ENCODE data around the gene PMFBP1. TPM values are rescaled to one million over a fixed set of nuclear protein-coding genes. Genes with fewer than 3 reads are reported as not detected.

The PMFBP1 gene
- total RNA-seq, 1 experiment from 2014 or later: 5.6 TPM

DNA sequence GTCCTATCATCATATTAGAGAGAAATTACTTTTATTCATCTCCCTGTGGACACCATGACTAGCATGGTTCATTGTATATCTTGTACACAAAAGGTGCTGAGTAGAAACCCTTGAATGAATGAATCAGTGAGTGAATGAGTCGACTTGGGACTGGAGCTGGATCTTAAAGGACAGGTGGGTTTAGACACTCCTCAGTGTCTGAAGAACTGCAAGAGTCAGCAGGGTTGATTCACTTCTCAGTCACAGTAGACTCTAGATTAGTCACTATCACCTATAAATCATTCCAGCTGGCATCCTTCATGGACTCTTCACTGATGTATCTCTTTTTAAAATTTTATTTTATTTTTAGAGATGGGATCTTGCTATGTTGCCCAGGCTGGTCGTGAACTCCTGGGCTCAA lies 30.1 kb upstream of the PMFBP1 start:
- Histone ChIP-seq H2AFZ (ENCODE audit: low read depth, low read length, poor library complexity, severe bottlenecking) (no peak overlapping the region), H4K20me1 (ENCODE audit: insufficient read depth) (no peaks in the 10 kb centered on the region), H3K4me3 (replicated peaks in 1 of 2; ENCODE audit: low read depth in 1 of 2, low read length in 2 of 2) (no peak overlapping the region), H3K4me2 (ENCODE audit: low read length) (no peak overlapping the region), H3K9me3 (ENCODE audit: control insufficient read depth in 1 of 2, insufficient read depth in 1 of 2, low read depth in 1 of 2, low read length in 2 of 2) (no peaks in the 10 kb centered on the region), H3K4me1 (ENCODE audit: control insufficient read depth in 1 of 2, insufficient read depth in 2 of 2, low read length in 2 of 2) (no peaks in the 10 kb centered on the region), H3K9me2 (ENCODE audit: insufficient read depth) (no peaks in the 10 kb centered on the region), H3K36me3 (ENCODE audit: control insufficient read depth in 1 of 2, insufficient read depth in 2 of 2, low read length in 2 of 2) (no peaks in the 10 kb centered on the region), H3K9ac (ENCODE audit: low read length) (no peak overlapping the region), H3K27ac (ENCODE audit: low read depth, low read length) (no peak overlapping the region), H3K79me2 (ENCODE audit: insufficient read depth, low read length) (no peaks in the 10 kb centered on the region), H3K27me3 (ENCODE audit: insufficient read depth, low read length) (no peaks in the 10 kb centered on the region)
- DNase-seq (ENCODE audit: low read depth, low spot score) (no peak), ATAC-seq (no peak)
- TF ChIP-seq, protein P1, sequence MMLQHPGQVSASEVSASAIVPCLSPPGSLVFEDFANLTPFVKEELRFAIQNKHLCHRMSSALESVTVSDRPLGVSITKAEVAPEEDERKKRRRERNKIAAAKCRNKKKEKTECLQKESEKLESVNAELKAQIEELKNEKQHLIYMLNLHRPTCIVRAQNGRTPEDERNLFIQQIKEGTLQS (IDR thresholded peaks at IDR 0.05): no peak
- no peak for TF ChIP-seq POLR2AphosphoS5 (IDR thresholded peaks at IDR 0.05; ENCODE audit: low read depth, low read length)
- TF ChIP-seq, protein P2, sequence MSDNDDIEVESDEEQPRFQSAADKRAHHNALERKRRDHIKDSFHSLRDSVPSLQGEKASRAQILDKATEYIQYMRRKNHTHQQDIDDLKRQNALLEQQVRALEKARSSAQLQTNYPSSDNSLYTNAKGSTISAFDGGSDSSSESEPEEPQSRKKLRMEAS (IDR thresholded peaks at IDR 0.05): no peak
- no peak for TF ChIP-seq FOSL1 (IDR thresholded peaks at IDR 0.05; ENCODE audit: low read depth)
- no peak for TF ChIP-seq ELF1 (IDR thresholded peaks at IDR 0.05; ENCODE audit: borderline replicate concordance, low read depth)
- TF ChIP-seq CBX3 (IDR thresholded peaks at IDR 0.05; ENCODE audit: low read depth): no peak
- TF ChIP-seq, protein P3, sequence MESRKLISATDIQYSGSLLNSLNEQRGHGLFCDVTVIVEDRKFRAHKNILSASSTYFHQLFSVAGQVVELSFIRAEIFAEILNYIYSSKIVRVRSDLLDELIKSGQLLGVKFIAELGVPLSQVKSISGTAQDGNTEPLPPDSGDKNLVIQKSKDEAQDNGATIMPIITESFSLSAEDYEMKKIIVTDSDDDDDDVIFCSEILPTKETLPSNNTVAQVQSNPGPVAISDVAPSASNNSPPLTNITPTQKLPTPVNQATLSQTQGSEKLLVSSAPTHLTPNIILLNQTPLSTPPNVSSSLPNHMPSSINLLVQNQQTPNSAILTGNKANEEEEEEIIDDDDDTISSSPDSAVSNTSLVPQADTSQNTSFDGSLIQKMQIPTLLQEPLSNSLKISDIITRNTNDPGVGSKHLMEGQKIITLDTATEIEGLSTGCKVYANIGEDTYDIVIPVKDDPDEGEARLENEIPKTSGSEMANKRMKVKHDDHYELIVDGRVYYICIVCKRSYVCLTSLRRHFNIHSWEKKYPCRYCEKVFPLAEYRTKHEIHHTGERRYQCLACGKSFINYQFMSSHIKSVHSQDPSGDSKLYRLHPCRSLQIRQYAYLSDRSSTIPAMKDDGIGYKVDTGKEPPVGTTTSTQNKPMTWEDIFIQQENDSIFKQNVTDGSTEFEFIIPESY (IDR thresholded peaks at IDR 0.05; ENCODE audit: extremely low read depth, insufficient replicate concordance, low read length): no peak
- TF ChIP-seq ZNF274 (IDR thresholded peaks at IDR 0.05; ENCODE audit: low read depth, low read length): no peak
- ChIA-PET CTCF (no interaction called here), RAD21 (ENCODE audit: low non-redundant PET in 1 of 2, low total read pairs in 2 of 2, uncharacterized antibody in 2 of 2, unreplicated experiment in 2 of 2) (no interaction called here), POLR2A (no interaction called here)
- BruUV-seq (replicated peaks): no TSS peak
- intact Hi-C loops (cut with micrococcal nuclease): no loop called here

DNA sequence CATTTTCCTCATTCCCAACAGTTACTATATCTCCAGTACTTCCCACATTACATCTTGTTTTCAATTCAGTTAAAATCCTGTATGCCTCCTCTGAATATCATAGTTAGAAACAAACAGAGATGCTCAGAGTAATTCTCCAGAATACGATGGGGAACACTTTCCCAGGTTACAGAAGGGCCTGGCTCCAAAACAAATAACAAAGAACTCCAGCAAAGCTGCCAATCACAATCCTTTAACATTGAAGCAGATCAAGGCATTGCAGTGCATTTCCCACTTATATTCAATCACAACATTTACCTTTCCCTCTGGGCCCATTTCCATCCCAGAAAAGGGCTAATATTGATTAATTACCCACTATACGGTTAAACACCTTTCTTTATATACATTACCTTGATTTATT lies 29.4 kb upstream of the PMFBP1 start:
- no peak overlapping the region for H3K9ac ChIP-seq (ENCODE audit: low read length)

More for the DNA sequence above, 29.4 kb upstream of the PMFBP1 start:
- RAD21 ChIA-PET (ENCODE audit: low non-redundant PET in 1 of 2, low total read pairs in 2 of 2, uncharacterized antibody in 2 of 2, unreplicated experiment in 2 of 2): no interaction called here
- H3K4me1 ChIP-seq (ENCODE audit: control insufficient read depth in 1 of 2, insufficient read depth in 2 of 2, low read length in 2 of 2): no peaks in the 10 kb centered on the region
- ATAC-seq (no peak), DNase-seq (ENCODE audit: low read depth, low spot score) (no peak)
- no peaks in the 10 kb centered on the region for H3K9me2 ChIP-seq (ENCODE audit: insufficient read depth)
- H3K27me3 ChIP-seq (ENCODE audit: insufficient read depth, low read length): no peaks in the 10 kb centered on the region
- no peaks in the 10 kb centered on the region for H3K79me2 ChIP-seq (ENCODE audit: insufficient read depth, low read length)
- TF ChIP-seq, protein P4, sequence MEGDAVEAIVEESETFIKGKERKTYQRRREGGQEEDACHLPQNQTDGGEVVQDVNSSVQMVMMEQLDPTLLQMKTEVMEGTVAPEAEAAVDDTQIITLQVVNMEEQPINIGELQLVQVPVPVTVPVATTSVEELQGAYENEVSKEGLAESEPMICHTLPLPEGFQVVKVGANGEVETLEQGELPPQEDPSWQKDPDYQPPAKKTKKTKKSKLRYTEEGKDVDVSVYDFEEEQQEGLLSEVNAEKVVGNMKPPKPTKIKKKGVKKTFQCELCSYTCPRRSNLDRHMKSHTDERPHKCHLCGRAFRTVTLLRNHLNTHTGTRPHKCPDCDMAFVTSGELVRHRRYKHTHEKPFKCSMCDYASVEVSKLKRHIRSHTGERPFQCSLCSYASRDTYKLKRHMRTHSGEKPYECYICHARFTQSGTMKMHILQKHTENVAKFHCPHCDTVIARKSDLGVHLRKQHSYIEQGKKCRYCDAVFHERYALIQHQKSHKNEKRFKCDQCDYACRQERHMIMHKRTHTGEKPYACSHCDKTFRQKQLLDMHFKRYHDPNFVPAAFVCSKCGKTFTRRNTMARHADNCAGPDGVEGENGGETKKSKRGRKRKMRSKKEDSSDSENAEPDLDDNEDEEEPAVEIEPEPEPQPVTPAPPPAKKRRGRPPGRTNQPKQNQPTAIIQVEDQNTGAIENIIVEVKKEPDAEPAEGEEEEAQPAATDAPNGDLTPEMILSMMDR (IDR thresholded peaks at IDR 0.05 in 2 of 3, conservative IDR thresholded peaks at IDR 0.05 in 1 of 3; ENCODE audit: borderline replicate concordance in 1 of 3, insufficient read depth in 1 of 3, low read depth in 2 of 3, low read length in 2 of 3): no peak
- TF ChIP-seq TCF7L2 (IDR thresholded peaks at IDR 0.05; ENCODE audit: borderline replicate concordance, extremely low read depth, insufficient read depth, insufficient read length) (no peak), CEBPB (IDR thresholded peaks at IDR 0.05; ENCODE audit: low read depth) (no peak), JUND (IDR thresholded peaks at IDR 0.05) (no peak), POLR2AphosphoS5 (IDR thresholded peaks at IDR 0.05; ENCODE audit: low read depth, low read length) (no peak), POLR2A (IDR thresholded peaks at IDR 0.05; ENCODE audit: borderline replicate concordance, extremely low read depth, insufficient read depth, insufficient read length) (no peak), ELF1 (IDR thresholded peaks at IDR 0.05; ENCODE audit: borderline replicate concordance, low read depth) (no peak)
- BruUV-seq (replicated peaks): no TSS peak
- intact Hi-C loops (cut with micrococcal nuclease): no loop called here
- no peak overlapping the region for H3K4me2 ChIP-seq (ENCODE audit: low read length)
- no peaks in the 10 kb centered on the region for H3K36me3 ChIP-seq (ENCODE audit: control insufficient read depth in 1 of 2, insufficient read depth in 2 of 2, low read length in 2 of 2)
- H2AFZ ChIP-seq (ENCODE audit: low read depth, low read length, poor library complexity, severe bottlenecking): no peak overlapping the region
- CTCF ChIA-PET: no interaction called here
- POLR2A ChIA-PET: no interaction called here
- no peak overlapping the region for H3K27ac ChIP-seq (ENCODE audit: low read depth, low read length)
- no peaks in the 10 kb centered on the region for H3K9me3 ChIP-seq (ENCODE audit: control insufficient read depth in 1 of 2, insufficient read depth in 1 of 2, low read depth in 1 of 2, low read length in 2 of 2)
- no peaks in the 10 kb centered on the region for H4K20me1 ChIP-seq (ENCODE audit: insufficient read depth)
- H3K4me3 ChIP-seq (replicated peaks in 1 of 2; ENCODE audit: low read depth in 1 of 2, low read length in 2 of 2): no peak overlapping the region

Data from HCT116 (cell line).